ENCODE results near the gene DCAF4.

The DCAF4 gene

DNA sequence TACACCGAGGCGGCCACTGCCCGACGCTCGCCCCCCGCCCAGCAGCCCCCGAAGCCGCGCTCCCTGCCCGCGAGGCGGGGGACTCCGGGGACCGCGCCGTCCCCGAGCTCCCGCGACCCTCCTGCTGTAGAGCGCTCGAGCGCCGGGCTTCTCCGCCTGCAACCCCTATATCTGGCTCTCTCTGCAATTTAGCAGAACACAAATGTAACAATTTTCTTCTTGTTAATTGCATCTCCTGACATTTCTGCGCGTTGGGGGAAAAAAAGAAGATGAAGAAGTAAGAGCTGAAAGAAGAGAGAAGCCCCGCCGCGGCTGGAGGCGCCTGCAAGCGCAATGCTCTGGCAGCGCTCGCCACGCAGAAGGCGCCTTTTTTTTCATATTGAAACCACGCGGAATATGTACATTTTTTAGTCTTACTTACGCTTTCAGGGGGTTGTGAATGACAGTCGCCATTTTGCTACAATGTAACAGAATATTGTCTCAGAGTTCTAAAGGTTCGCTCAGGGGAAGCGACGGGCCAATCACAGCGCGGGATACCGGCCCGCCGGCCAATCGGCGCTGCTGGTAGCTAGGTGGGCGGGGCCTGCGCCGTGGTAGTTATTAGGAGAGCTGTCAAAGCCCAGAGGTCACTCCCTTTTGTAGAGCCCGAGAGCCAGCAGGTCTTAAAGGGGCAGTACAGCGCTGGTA lies 32.5 kb upstream of the DCAF4 start, which contains the start of gene DPF3:
DPF3 (minus strand) TSS at position 466 of the 687 bp plus-strand sequence; CDS start at position 453, 13 bp downstream.
- DNase-seq (ENCODE audit: low read depth, low spot score): peak; percentile 57

DNA sequence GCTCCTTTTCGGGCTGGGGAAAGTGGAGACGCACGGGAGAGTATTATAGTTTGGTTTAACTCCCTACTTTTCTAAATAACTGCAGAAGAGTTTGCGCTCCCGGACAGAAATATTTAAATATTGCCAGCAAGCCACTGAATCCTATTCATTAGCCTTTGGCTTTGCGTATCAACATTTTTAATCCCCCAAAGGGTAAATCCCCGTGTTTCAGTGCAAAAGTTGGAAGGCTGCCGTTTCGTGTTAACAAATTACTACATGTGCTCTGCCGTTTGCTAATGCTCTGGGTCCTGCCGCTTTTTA lies 32.0 kb upstream of the DCAF4 start:
- no peak overlapping the region for H3K27ac ChIP-seq
- no peak for DNase-seq (ENCODE audit: low read depth, low spot score)

More for the DNA sequence above, 32.5 kb upstream of the DCAF4 start, which contains the start of gene DPF3:
- H3K27ac ChIP-seq: no peak within 1 kb of the TSS

DNA sequence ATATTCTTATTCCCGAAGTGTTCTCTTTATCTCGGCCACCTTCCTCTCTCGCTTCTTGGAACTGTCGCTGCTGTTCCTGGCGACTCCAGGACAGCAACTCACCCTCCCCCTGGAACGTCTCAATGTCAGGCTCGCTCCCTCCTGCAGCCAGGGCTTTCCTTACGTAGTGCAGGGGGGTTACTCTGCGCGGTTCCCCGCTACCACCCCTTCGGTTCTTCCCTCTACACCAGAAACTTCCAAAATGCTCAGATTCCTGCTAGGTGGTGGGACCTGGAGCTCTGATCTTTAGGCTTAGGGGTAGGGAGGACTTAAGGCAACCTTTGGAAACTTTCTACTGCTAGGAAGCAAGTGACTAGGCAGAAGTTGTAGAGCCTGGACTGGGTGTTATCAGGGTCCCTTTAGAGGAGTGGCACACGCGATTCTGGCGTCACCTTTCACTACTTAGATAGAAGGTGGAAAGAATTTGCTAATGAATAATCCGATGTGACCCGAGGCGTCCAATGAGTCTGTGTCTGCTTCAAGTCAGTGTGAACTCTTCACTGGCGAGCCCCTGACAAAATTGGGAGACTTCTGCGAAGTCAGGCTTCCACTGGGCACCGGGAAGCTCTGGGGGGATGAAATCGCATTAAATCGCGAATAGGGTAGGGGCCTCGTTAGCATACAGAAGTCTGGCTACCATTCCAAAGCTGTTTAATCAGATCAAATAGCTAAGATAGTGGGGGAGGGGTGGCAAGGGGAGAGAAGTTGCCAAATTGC lies 31.5 kb upstream of the DCAF4 start:
- H3K27ac ChIP-seq: no peak overlapping the region
- DNase-seq (ENCODE audit: low read depth, low spot score): no peak

DNA sequence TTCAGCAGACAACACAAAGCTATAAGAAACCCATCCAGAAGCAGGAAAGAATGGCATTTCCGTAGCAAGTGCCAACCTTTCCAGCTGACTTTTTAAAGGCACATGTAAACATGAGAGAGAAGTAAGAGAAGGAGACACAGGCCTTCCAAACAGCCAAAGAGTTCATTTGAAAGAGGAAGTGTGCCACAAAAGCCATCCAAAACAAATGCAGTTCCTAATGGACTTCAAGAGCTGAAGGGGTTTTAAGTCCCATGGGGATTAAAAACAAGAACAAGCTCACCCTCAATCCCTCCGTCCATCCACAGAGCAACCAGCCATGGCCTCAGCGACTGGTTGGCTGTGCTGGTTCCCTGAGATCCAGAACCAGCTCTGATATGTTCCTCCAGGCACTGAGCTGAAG lies 27.8 kb upstream of the DCAF4 start:
- H3K27ac ChIP-seq: no peak overlapping the region
- no peak for DNase-seq (ENCODE audit: low read depth, low spot score)

DNA sequence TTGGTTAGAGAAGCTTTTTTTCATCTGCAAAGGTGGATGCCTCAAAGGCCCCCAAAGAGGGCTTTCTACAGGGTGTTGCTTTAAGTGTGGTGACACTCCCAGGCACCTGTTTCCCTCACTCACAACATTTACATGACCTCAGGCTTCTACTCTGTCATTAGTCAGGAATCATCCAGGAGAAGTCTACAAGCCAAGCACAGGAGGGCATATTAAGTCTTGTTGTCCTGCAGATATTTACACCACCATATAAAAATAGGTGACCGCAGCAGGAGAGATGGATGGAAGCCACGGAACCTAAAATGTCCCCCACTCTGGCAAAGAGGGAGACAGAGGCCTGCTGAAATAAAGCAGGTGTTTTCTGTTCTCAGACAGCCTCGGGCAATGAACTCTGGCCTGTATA lies 24.9 kb upstream of the DCAF4 start:
- no peak for DNase-seq (ENCODE audit: low read depth, low spot score)
- no peak overlapping the region for H3K27ac ChIP-seq

DNA sequence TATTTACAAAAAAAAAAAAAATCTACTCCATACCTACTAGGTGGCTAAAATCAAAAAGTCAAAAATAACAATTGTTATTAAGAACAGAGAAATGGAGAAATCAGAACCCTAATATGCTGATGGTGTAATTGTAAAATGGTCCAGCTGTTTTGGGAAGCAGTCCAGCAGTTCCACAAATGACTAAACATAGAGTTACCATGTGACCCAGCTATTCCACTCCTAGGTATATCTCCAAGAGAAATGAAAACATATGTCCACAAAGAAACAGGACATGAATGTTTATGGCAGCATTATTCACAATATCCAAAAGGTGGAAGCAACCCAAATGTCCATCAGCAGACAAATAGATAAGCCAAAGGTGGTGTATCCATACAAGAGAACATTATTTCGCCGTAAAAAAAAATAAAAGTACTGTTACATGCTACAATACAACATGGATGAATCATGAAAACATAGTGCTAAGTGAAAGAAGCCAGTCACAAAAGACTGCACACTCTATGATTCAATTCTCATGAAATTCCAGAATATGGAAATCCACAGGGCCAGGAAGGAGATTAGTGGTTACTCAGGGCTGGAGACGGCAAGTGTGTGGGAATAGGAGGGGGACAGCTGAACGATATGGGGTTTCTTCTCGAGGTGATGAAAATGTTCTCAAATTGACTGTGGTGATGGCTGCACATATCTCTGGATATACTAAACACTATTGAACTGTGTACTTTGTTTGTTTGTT lies 23.3 kb upstream of the DCAF4 start:
- no peak overlapping the region for H3K27ac ChIP-seq
- DNase-seq (ENCODE audit: low read depth, low spot score): no peak

DNA sequence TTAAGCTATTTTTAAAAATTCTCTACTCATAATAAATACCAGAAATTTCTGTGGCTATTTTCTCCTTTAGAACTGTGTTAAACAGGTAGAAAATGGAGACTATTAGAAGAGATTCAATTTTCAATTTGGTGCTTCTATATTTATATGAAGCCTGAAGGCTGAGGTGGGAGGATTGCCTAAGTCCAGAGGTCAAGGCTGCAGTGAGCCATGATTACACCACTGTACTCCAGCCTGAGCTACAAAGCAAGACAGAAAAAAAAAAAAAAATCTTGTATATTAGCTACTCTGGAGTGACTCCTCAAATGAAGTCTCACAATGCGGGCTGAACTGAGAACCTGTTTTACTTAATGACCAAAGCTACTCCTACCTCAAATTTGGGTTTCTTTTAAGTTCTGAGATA lies 22.5 kb upstream of the DCAF4 start:
- no peak overlapping the region for H3K27ac ChIP-seq
- no peak for DNase-seq (ENCODE audit: low read depth, low spot score)

DNA sequence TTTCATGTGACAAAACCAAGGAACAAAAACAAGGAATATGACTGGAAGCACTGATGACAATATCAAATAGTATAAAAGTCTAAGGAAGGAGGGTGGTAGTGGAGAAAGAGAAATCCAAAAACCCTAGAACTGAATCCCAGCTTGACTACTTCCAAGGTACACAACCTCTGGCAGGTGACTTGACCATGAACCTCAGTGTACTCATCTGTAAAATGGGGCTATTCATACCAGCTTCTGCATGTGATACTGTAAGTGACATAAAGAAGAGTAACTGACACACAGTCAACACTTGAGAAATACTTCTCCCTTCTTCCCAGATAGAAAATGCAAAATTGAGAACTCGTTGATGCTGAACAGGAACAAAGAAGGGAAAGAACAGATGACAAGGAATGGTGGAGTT lies 22.0 kb upstream of the DCAF4 start:
- H3K27ac ChIP-seq: no peak overlapping the region
- DNase-seq (ENCODE audit: low read depth, low spot score): no peak

DNA sequence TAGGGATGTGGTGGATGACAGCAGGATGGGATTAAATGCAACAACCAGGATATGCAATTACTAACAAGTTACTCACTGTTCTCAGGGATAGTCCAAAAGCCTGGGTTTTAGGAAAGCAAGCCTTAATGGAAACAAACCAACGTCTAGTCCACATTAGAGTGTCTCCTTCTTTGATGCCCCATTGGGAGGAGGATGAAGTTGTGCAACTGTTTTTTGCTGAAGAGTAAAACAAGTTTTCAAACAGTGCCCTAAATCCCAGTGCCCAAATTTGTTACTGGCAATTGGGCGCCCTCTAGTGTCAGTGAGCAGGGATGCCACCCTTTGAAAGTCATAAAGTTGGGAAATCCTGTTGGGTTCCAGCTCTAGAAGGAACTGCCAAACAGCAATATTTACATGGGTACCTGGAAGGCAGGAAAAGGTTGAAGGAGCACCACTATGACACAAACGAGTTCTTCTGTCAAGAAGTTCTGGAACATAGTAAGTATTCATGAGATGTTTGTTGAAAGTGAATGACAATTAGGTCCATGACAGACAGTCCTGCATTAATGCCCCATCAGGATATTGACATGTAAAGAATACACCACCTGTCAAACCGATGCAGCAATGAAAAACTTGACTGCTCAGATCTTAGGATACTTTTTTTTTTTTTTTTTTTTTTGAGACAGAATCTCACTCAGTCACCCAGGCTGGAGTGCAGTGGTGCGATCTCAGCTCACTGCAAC lies 21.3 kb upstream of the DCAF4 start:
- DNase-seq (ENCODE audit: low read depth, low spot score): no peak
- no peak overlapping the region for H3K27ac ChIP-seq

DNA sequence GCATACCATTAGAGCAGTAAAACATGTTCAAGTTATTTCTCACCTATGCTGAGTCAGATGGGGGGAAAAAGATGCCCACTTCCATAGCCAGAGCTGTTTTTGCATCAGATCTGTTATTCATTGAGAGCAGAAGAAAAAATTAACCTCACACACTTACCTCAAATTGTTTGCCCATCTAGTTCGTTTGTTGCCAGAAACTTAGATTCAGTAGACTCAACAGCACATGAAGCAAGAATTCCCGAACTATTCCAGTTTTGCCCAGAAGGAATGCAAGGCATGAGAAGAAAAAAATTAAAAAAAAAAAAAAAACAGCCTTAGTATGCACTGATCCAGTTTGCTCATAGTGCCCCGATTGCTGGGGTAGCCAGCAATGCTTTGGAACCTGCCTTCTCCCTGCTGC lies 19.9 kb upstream of the DCAF4 start:
- DNase-seq (ENCODE audit: low read depth, low spot score): no peak
- H3K27ac ChIP-seq: no peak overlapping the region

DNA sequence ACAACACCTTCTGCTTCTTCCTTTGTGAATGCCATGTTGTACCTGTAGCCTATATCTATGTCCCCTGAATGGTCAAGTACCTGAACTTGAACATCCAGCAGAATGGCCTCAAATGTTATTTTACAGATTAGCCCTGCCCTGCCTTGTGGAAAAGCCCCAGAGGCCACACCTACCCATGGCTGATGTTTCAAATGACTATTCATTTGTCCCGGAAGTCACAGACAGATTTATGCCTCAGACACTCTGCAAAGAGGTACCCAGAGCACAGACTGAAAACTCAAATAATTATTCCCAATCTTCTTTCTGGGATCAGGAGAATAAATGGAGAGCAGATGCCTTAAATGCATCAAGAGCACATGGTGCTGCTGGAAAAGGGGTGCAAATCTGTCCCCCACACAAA lies 19.4 kb upstream of the DCAF4 start:
- H3K27ac ChIP-seq: no peak overlapping the region
- DNase-seq (ENCODE audit: low read depth, low spot score): no peak

DNA sequence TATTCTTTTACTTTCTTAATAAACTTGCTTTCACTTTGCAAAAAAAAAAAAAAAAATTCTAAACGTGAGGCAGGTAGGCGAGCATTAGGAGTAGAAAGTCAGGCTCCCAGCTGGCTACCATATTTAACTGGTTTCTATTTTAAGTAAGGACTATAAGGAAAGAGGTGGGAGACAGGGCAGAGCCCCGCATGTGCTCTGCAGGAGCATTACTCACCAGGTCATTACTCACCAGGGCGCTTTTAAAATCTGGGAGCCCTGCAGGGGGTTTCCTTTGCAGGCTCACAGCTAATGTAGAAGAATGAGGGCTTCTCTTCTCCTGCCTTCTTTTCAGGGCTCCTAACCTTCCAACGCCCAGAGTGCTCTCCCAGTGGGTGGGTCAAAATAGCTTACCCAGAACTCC lies 18.4 kb upstream of the DCAF4 start:
- DNase-seq (ENCODE audit: low read depth, low spot score): no peak
- H3K27ac ChIP-seq: no peak overlapping the region

DNA sequence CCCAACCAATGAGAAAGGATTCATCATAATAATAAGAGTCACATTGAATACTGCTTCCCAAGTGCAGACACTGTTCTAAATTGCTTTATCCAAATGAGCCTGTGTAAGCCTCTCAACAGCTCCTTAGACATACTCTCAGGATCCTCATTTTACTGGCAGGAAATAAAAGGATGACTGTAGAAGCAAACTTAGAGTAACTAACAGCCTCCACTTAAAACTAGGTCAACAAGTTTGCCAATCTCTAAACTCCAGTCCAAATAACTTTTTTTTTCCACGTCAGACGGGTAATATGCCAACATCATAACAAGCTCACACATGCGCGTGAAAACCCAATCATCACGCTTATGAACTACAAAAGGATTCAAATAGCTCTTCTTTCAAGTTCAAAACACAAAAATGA lies 17.1 kb upstream of the DCAF4 start:
- H3K27ac ChIP-seq: no peak overlapping the region
- DNase-seq (ENCODE audit: low read depth, low spot score): peak; percentile 22

DNA sequence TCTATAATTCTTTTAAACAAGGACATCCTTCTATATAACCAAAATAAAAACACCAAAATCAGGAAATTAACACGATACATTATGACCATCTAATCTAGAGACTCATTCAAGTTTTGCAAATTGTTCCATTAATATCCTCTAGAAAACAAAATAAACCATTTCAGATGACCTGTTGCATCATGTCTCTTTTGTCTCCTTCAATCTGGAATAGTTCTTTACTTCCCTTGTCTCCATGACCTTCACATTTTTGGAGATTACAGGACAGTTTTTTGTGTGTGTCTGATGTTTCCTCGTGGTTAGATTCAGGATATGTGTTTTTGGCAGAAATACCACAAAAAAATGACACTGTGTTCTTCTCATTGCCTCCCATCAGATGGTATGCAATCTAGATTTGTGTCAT lies 12.5 kb upstream of the DCAF4 start:
- no peak overlapping the region for H3K27ac ChIP-seq
- DNase-seq (ENCODE audit: low read depth, low spot score): no peak

DNA sequence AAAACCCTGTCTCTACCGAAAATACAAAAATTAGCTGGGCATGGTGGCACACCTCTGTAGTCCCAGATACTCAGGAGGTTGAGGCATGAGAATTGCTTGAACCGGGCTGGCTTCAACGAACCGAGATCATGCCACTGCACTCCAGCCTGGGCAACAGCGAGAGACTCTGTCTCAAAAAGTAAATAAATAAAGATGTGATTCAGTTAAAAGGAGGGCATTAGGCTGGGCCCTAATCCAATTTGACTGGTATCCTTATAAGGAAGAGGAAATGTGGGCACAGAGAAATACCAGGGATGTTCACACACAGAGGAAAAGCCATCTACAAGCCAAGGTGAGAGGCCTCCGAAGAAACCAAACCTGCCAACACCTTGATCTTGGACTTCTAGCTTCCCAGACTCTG lies 10.1 kb upstream of the DCAF4 start:
- H3K27ac ChIP-seq: no peak overlapping the region
- peak; percentile 26 for DNase-seq (ENCODE audit: low read depth, low spot score)

DNA sequence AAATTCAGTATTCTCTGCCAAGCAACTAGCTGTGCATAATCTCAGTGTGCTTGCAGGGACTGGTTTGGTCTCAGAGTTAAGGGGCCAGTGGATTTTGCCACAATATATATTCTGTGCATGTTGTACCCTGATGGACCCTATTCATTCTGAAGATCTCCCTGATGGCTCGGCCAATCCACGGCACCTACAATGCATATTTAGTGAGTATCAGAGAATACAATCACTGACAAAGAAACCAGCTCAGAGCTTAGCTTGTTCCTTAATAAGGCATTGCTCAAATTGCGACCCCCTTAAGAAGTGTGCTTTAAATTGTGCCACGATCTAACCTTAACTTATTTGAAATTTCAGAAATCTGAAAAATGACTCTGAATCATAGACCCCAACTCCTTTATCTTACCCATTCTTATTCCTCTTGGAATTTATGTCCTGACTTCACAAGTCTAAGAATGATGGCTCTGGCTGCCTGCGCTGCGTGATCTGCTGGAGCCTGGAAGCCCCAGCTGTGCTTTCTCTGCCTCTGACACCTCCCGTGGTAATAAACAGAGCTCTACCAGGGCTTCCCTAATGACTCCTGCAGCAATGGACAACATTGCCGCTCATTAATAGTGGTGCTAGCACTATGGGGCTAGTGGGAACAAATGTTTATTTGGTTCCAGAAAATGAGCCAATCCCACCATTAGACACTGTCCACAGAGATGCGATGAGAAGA lies 9.0 kb upstream of the DCAF4 start:
- no peak overlapping the region for H3K27ac ChIP-seq
- DNase-seq (ENCODE audit: low read depth, low spot score): no peak

DNA sequence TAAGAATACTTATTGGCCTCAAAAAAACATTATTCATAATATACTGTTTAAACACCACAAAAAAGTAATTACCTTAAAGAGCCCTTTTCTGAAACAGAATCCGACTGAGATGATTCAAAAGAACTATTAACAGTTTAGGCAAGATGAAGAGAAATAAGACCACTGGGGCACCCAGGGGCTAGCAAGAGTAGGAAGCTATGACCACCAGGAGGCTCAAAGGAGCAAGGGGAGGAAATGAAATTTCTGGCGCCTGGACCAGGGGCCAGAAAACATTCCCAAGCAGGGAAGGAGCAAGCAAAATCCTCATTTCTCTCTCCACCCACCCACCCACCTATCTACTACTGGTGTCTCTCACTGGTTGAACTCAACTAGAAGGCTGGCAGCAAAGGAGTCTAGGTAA lies 6.3 kb upstream of the DCAF4 start:
- no peak for DNase-seq (ENCODE audit: low read depth, low spot score)
- no peak overlapping the region for H3K27ac ChIP-seq

DNA sequence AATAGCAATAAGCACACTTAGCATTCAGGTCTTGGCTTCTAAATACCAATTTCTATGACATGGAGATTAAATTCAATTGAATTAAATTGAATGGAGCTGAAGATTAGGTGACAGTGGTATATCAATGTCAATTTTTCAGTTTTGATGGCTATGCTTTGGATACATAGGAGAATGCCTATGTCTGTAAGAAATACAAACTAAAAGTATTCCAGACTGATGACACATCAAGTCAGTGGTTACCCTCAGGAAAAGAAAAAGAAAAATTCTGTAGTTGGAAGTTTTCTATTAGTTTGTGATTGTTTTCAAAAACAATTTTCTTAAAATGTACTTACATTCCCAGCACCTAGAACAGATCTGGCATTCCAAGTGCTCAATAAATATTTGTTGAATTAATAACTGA lies 4.9 kb upstream of the DCAF4 start:
- H3K27ac ChIP-seq: no peak overlapping the region
- DNase-seq (ENCODE audit: low read depth, low spot score): no peak

DNA sequence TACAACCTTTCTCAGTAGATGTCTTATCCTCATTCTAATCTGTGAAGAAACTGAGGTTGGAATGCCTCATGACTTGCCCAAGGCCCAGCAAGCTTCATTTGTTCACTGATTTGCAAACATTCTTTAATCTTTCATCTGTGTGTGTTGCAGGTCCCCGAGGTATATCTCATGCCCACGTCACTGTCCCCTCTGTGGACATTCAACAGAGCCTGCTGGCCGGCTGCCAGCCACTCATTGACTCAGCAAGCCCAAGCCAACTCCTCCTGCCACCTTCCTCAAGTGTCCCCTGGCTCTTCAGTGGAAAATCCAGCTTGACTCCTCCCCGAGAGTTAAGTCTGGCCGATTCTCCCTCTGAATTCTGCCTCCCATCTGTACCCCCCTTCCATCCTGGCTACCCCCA lies 1.9 kb upstream of the DCAF4 start:
- no peak overlapping the region for H3K27ac ChIP-seq
- no peak for DNase-seq (ENCODE audit: low read depth, low spot score)

DNA sequence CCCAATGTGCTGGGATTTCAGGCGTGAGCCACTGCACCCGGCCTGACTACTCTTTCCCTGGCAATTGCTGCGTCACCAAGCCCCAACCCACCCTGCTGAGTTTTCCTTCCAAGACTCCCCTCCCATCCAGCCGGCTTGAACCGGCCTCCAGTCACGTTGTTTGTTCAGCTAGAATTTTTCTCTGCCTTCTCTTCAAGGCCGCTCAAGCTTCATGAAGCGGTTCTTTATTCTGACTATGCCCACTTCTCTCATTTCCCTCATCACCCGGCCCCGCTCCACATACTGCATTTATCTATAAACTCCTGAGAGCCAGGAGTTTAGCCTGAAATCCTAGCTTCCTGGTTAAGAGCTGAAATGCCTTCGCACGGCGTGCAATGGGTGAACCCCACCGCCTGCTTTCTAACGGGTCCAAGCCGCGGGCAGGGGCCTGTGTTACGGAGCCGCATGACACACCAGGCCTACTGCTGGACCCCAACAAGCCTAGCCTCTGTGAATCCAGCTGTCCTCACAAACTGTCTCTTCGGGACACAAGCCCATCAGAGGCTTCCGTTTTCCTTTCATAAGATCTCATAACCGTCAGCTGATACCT lies 999 bp upstream of the DCAF4 start:
- DNase-seq (ENCODE audit: low read depth, low spot score): no peak
- no peak overlapping the region for H3K27ac ChIP-seq

Measured in epithelial cell of prostate (primary cell).